ENCODE results near the gene INCA1. TPM values are rescaled to one million over a fixed set of nuclear protein-coding genes. Genes with fewer than 3 reads are reported as not detected.

Gene INCA1
- total and polyA plus RNA-seq, 2 of the 8 experiments (the other 6 are each of a cell fraction or from before 2014, with no cell fraction given) = 0.89 to 1.4 TPM

GRCh38 chr17:5003214-5003867, 6.0 kb upstream of the INCA1 start:
- H3K4ac ChIP-seq (replicated peaks; ENCODE audit: insufficient read length, low read depth, low read length) = no peak overlapping the region
- 96% methylated on average over 16 of the region's 18 CpGs; no CpG with 5 or more reads in 1 of the 2 experiments for WGBS, 2 experiments (ENCODE audit: extremely low coverage in 1 of 2, insufficient coverage in 1 of 2, insufficient read length in 1 of 2, insufficient replicate concordance in 2 of 2, low coverage in 1 of 2, low lambda C conversion rate in 2 of 2, missing lambda C conversion rate in 1 of 2)
- no peak overlapping the region for H3K9ac ChIP-seq (replicated peaks in 1 of 4; ENCODE audit: extremely low read depth in 1 of 4, low read depth in 3 of 4, low read length in 3 of 4)
- DNase-seq (ENCODE audit: low read depth in 1 of 2, low spot score in 2 of 2) (no peak), FAIRE-seq (no peak)
- no peaks in the 10 kb centered on the region for H3K27me3 ChIP-seq (replicated peaks in 1 of 4; ENCODE audit: control insufficient read depth in 3 of 4, extremely low read depth in 1 of 4, insufficient read depth in 3 of 4, low read length in 3 of 4)
- H2BK12ac ChIP-seq (ENCODE audit: low read depth, low read length) = no peak overlapping the region
- H3K79me1 ChIP-seq (ENCODE audit: low read depth, low read length) = peaks cover 11% of the 10 kb centered on the region
- no peak overlapping the region for H3K14ac ChIP-seq (ENCODE audit: insufficient read length)
- peaks cover 2 to 14% of the 10 kb centered on the region in 2 experiments for H4K20me1 ChIP-seq (replicated peaks in 1 of 2; ENCODE audit: control insufficient read depth in 1 of 2, insufficient read depth in 2 of 2, low read length in 2 of 2)
- ChIA-PET POLR2A (ENCODE audit: partially characterized antibody) (interaction anchor here (0.9 to 1.4 kb wide), 3 partner anchors 9 to 56 kb away, joined by 3 to 5 read pairs (median 4); no protein-coding TSS in a partner anchor), CTCF (ENCODE audit: partially characterized antibody) (interaction anchor here (2.1 kb wide), 1 partner anchor 58 kb away, joined by 5 read pairs; no protein-coding TSS in a partner anchor)
- no peak overlapping the region for H4K91ac ChIP-seq (replicated peaks; ENCODE audit: insufficient read length, low read length)
- H3K4me1 ChIP-seq (replicated peaks in 1 of 4; ENCODE audit: control insufficient read depth in 3 of 4, insufficient read depth in 4 of 4, low read length in 3 of 4) = peaks cover 4 to 17% (median 8%) of the 10 kb centered on the region in 4 experiments
- H3K9me3 ChIP-seq (ENCODE audit: insufficient read depth in 2 of 2, low read depth in 1 of 2, low read length in 1 of 2) = no peaks in the 10 kb centered on the region
- H4K5ac ChIP-seq (ENCODE audit: insufficient read length, low read depth, low read length) = no peak overlapping the region
- no peak overlapping the region for H3K27ac ChIP-seq (ENCODE audit: low read depth, low read length)
- no peak overlapping the region for H3K4me2 ChIP-seq (ENCODE audit: insufficient read depth in 1 of 2, low read depth in 2 of 2, low read length in 2 of 2)
- H3K18ac ChIP-seq (ENCODE audit: extremely low read depth, low read length) = no peak overlapping the region
- H3K79me2 ChIP-seq (ENCODE audit: control insufficient read depth in 1 of 2, insufficient read depth in 2 of 2, low read length in 2 of 2) = peaks cover 0 to 19% of the 10 kb centered on the region in 2 experiments; a peak in 2 of 4 replicates
- no peak overlapping the region for H2BK120ac ChIP-seq (replicated peaks; ENCODE audit: low read depth, low read length)
- H3K56ac ChIP-seq (replicated peaks; ENCODE audit: insufficient read length, low read depth, low read length) = no peak overlapping the region
- no peak overlapping the region for H2BK5ac ChIP-seq (ENCODE audit: low read depth, low read length)
- no peak overlapping the region for H3K4me3 ChIP-seq (ENCODE audit: extremely low read depth in 1 of 4, insufficient read depth in 2 of 4, low read depth in 3 of 4, low read length in 4 of 4)
- H2AFZ ChIP-seq (ENCODE audit: low read length) = no peak overlapping the region
- H2BK15ac ChIP-seq (ENCODE audit: low read length) = no peak overlapping the region
- peaks cover 36 to 68% (median 51%) of the 10 kb centered on the region in 4 experiments for H3K36me3 ChIP-seq (ENCODE audit: control insufficient read depth in 2 of 4, insufficient read depth in 4 of 4, low read length in 3 of 4)
- no peak overlapping the region for H2AK5ac ChIP-seq (ENCODE audit: low read depth, low read length)
- no peak overlapping the region for H3K23ac ChIP-seq (ENCODE audit: insufficient read length)
- H3K23me2 ChIP-seq (ENCODE audit: low read depth, low read length) = peaks cover 4% of the 10 kb centered on the region
- H4K8ac ChIP-seq (ENCODE audit: extremely low read depth, insufficient read depth, low read length) = no peak overlapping the region
- H2BK20ac ChIP-seq (ENCODE audit: low read length) = no peak overlapping the region
- TF ChIP-seq EP300 (IDR thresholded peaks at IDR 0.05; ENCODE audit: borderline replicate concordance in 1 of 2, low read depth in 2 of 2, low read length in 2 of 2) (no peak), CBX8 (IDR thresholded peaks at IDR 0.05; ENCODE audit: borderline replicate concordance, low read depth, low read length) (no peak), ATF3 (IDR thresholded peaks at IDR 0.05; ENCODE audit: insufficient read depth, low read depth, low read length) (no peak), TAF7 (optimal IDR thresholded peaks at IDR 0.05; ENCODE audit: borderline replicate concordance, low read depth, low read length) (no peak), GTF2F1 (IDR thresholded peaks at IDR 0.05; ENCODE audit: borderline replicate concordance, low read depth, low read length) (no peak), CTCF (IDR thresholded peaks at IDR 0.05; ENCODE audit: control extremely low read depth in 1 of 3, insufficient read depth in 1 of 3, low read depth in 1 of 3, low read length in 3 of 3) (no peak), SIRT6 (IDR thresholded peaks at IDR 0.05; ENCODE audit: low read length) (no peak), NRF1 (IDR thresholded peaks at IDR 0.05; ENCODE audit: low read depth, low read length) (no peak), CTBP2 (IDR thresholded peaks at IDR 0.05; ENCODE audit: borderline replicate concordance, insufficient read depth, insufficient read length, low read length) (no peak)

All from H1 (cell line).